CD4-positive, alpha-beta T cell treated with Interleukin-4 for 1 hour (primary cell): Measurements from ENCODE around the gene TMTC2.
"Not testable (repeated sequence)": the region's sequence is repeated elsewhere in the genome, so short reads cannot be mapped to it uniquely, and the experiment has no call there.

Source experiments
- DNase-seq, 2 donors: peaks; one replicate each; pipeline ENCODE4 v3.0.0-alpha.2; 2020 to 2022

The TMTC2 gene

GRCh38 chr12:82797480-82797879 lies 110.8 kb downstream of the TMTC2 start:
- no peak for DNase-seq

GRCh38 chr12:82800185-82800584 lies 113.5 kb downstream of the TMTC2 start:
- DNase-seq, result no peak

GRCh38 chr12:82801951-82802610 lies 115.4 kb downstream of the TMTC2 start:
- DNase-seq, result no peak

GRCh38 chr12:82803201-82803600 lies 116.5 kb downstream of the TMTC2 start:
- no peak for DNase-seq

- no peak for DNase-seq
Measured at GRCh38 chr12:82804601-82805000, 117.9 kb downstream of the TMTC2 start.

GRCh38 chr12:82805004-82805403 lies 118.3 kb downstream of the TMTC2 start:
- not testable (repeated sequence) for DNase-seq

- no peak for DNase-seq
Measured at GRCh38 chr12:82805812-82806497, 119.2 kb downstream of the TMTC2 start.

- no peak for DNase-seq
Measured at GRCh38 chr12:82807132-82807737, 120.5 kb downstream of the TMTC2 start.

GRCh38 chr12:82810568-82810967 lies 123.9 kb downstream of the TMTC2 start:
- DNase-seq, result no peak

- no peak for DNase-seq
Measured at GRCh38 chr12:82817368-82817767, 130.7 kb downstream of the TMTC2 start.

- DNase-seq, result no peak
Measured at GRCh38 chr12:82818271-82819035, 131.7 kb downstream of the TMTC2 start.

- DNase-seq, result no peak
Measured at GRCh38 chr12:82826505-82826904, 139.8 kb downstream of the TMTC2 start.

- no peak for DNase-seq
Measured at GRCh38 chr12:82832096-82832495, 145.4 kb downstream of the TMTC2 start.

- no peak for DNase-seq
Measured at GRCh38 chr12:82832981-82833380, 146.3 kb downstream of the TMTC2 start.

- no peak for DNase-seq
Measured at GRCh38 chr12:82833481-82833880, 146.8 kb downstream of the TMTC2 start.

- DNase-seq, result no peak
Measured at GRCh38 chr12:82835217-82835616, 148.5 kb downstream of the TMTC2 start.

- no peak for DNase-seq
Measured at GRCh38 chr12:82838131-82838551, 151.4 kb downstream of the TMTC2 start.

GRCh38 chr12:82838827-82839226 lies 152.1 kb downstream of the TMTC2 start:
- DNase-seq, result no peak

GRCh38 chr12:82839796-82840195 lies 153.1 kb downstream of the TMTC2 start:
- DNase-seq, result no peak

GRCh38 chr12:82841487-82841904 lies 154.8 kb downstream of the TMTC2 start:
- DNase-seq, result no peak

GRCh38 chr12:82842480-82842879 lies 155.8 kb downstream of the TMTC2 start:
- no peak for DNase-seq

GRCh38 chr12:82845076-82845475 lies 158.4 kb downstream of the TMTC2 start:
- DNase-seq, result not testable (repeated sequence)

GRCh38 chr12:82848845-82849244 lies 162.1 kb downstream of the TMTC2 start:
- no peak for DNase-seq
